SIG-M5 treated with dmso at 0.1 percent for 504 hours (cell line): ENCODE measurements around the gene PTPRD.

Experiments used
- DNase-seq: peaks from one replicate; lab custom pipeline; 2025; ENCODE audit not compliant: unreplicated experiment; lab: John Stamatoyannopoulos, UW

PTPRD gene

GRCh38 chr9:8750639-8751051 lies 1862.2 kb downstream of the PTPRD start:
- no peak for DNase-seq

GRCh38 chr9:8745347-8745746 lies 1867.5 kb downstream of the PTPRD start:
- no peak for DNase-seq

GRCh38 chr9:8738945-8739344 lies 1873.9 kb downstream of the PTPRD start:
- DNase-seq: no peak

- DNase-seq: no peak
Observed at GRCh38 chr9:8736805-8737204, 1876.0 kb downstream of the PTPRD start.

- DNase-seq: no peak
Observed at GRCh38 chr9:8734760-8735159, 1878.0 kb downstream of the PTPRD start.

GRCh38 chr9:8733131-8733954 lies 1879.5 kb downstream of the PTPRD start:
- DNase-seq: no peak

- no peak for DNase-seq
Observed at GRCh38 chr9:8732367-8733075, 1880.3 kb downstream of the PTPRD start.

GRCh38 chr9:8730618-8731017 lies 1882.2 kb downstream of the PTPRD start:
- no peak for DNase-seq

GRCh38 chr9:8728910-8729309 lies 1883.9 kb downstream of the PTPRD start:
- DNase-seq: no peak

- no peak for DNase-seq
Observed at GRCh38 chr9:8727191-8727590, 1885.6 kb downstream of the PTPRD start.

- no peak for DNase-seq
Observed at GRCh38 chr9:8726692-8727091, 1886.1 kb downstream of the PTPRD start.

- no peak for DNase-seq
Observed at GRCh38 chr9:8725635-8726034, 1887.2 kb downstream of the PTPRD start.

- DNase-seq: no peak
Observed at GRCh38 chr9:8724284-8725018, 1888.4 kb downstream of the PTPRD start.

- no peak for DNase-seq
Observed at GRCh38 chr9:8723195-8723594, 1889.6 kb downstream of the PTPRD start.

GRCh38 chr9:8719833-8720486 lies 1892.8 kb downstream of the PTPRD start:
- no peak for DNase-seq

- no peak for DNase-seq
Observed at GRCh38 chr9:8718121-8718725, 1894.6 kb downstream of the PTPRD start.

- no peak for DNase-seq
Observed at GRCh38 chr9:8717146-8717545, 1895.7 kb downstream of the PTPRD start.

- DNase-seq: no peak
Observed at GRCh38 chr9:8715788-8716187, 1897.0 kb downstream of the PTPRD start.

GRCh38 chr9:8713811-8714165 lies 1899.0 kb downstream of the PTPRD start:
- DNase-seq: no peak

- DNase-seq: no peak
Observed at GRCh38 chr9:8713149-8713810, 1899.5 kb downstream of the PTPRD start.
